GM23338 (cell line): ENCODE data around the gene MTX2.

Source experiments
- CREB1 ChIP-seq: fragments of 250-450 bp; sonication (Bioruptor Pico); IDR thresholded peaks from 2 replicates; pipeline ENCODE4 v1.5.0; 2020; ENCODE audit warnings: low read depth, mild to moderate bottlenecking, moderate library complexity
- EZH2 ChIP-seq: fragments of 200-600 bp; sonication (generic); IDR thresholded peaks from one replicate; pipeline ENCODE4 v1.8.0; 2017; ENCODE audit warnings: antibody characterized with exemption, mild to moderate bottlenecking, low read depth; ENCODE audit not compliant: unreplicated experiment
- EZH2phosphoT487 ChIP-seq: fragments of 200-600 bp; sonication (generic); IDR thresholded peaks from one replicate; pipeline ENCODE4 v1.8.1; 2018; ENCODE audit warnings: antibody characterized with exemption; ENCODE audit not compliant: unreplicated experiment
- JUNB ChIP-seq: IDR thresholded peaks from one replicate; pipeline ENCODE4 v1.6.1; 2016; ENCODE audit warnings: antibody characterized with exemption; ENCODE audit not compliant: unreplicated experiment
- POLR2AphosphoS5 ChIP-seq: IDR thresholded peaks from 2 replicates; pipeline ENCODE4 v1.6.1; 2016; ENCODE audit warnings: antibody characterized with exemption, low read depth
- STAT1 ChIP-seq: IDR thresholded peaks from one replicate; pipeline ENCODE4 v1.6.1; 2016; ENCODE audit warnings: antibody characterized with exemption; ENCODE audit not compliant: unreplicated experiment
- ZNF114 ChIP-seq: fragments of 250-450 bp; sonication (Bioruptor Pico); IDR thresholded peaks from 2 replicates; pipeline ENCODE4 v1.5.0; 2020; ENCODE audit warnings: mild to moderate bottlenecking, moderate library complexity
- ZNF331 ChIP-seq: fragments of 250-450 bp; sonication (Bioruptor Pico); IDR thresholded peaks from 2 replicates; pipeline ENCODE4 v1.5.0; 2020; ENCODE audit warnings: low read depth, mild to moderate bottlenecking, moderate library complexity
- TF ChIP-seq, protein P1 (sequence below), 2 experiments: fragments of 200-600 bp in 1 of 2; sonication (generic) in 1 of 2; conservative IDR thresholded peaks; 2 replicates each; pipeline versions ENCODE4 v1.5.1 to v1.6.1; 2016 to 2017; ENCODE audit warnings: antibody characterized with exemption in 2 of 2, low read depth in 2 of 2, mild to moderate bottlenecking in 2 of 2, moderate library complexity in 1 of 2
- TF ChIP-seq, protein P2 (sequence below): IDR thresholded peaks from 2 replicates; pipeline ENCODE4 v1.6.1; 2016; ENCODE audit warnings: antibody characterized with exemption
- TF ChIP-seq, protein P3 (sequence below): IDR thresholded peaks from one replicate; pipeline ENCODE4 v1.6.1; 2018; ENCODE audit warnings: antibody characterized with exemption; ENCODE audit not compliant: unreplicated experiment

DNA sequence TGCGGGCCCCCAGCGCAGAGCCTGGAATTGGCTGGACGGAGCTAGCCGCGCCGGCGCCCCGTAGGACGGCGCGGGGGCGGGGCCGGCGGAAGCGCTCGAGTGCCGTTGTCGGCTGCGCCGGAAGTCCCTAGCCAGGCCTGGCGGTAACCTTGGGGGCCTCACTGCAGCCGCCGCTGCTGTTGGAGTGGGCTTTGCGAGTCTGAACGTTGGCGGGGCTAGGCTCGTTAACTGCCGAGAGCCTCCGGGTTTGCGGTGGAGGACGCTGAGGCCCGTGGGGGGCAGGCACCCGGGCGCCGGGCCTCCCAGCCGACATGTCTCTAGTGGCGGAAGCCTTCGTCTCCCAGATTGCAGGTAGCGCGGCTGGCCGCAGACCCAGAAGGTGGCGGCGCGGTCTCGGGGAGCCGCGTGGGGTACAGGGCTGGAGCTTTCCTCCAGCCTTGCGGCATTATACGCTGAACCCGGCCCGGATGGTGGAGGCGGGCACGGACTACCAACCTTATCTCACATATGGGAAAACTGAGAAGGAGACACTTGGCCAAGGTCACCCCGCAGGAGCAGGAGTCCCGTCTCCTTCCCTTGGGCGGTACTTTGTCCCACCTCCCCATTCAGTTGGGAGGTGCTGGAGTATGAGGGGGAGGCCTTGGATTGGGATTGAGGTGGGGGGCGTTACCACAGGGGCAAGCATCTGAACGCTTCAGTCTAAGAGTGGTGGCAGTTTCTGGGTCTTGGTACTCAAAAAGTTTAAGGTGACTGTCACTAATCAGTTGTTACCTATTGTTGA lies at the start of gene MTX2:
- TF ChIP-seq POLR2AphosphoS5 (peak; percentile 87), EZH2phosphoT487 (no peak), ZNF331 (no peak), EZH2 (no peak), STAT1 (no peak), CREB1 (CRISPR knock-in tag) (peak; percentile 81), JUNB (no peak), ZNF114 (CRISPR knock-in tag) (no peak)
- TF ChIP-seq, protein P1, sequence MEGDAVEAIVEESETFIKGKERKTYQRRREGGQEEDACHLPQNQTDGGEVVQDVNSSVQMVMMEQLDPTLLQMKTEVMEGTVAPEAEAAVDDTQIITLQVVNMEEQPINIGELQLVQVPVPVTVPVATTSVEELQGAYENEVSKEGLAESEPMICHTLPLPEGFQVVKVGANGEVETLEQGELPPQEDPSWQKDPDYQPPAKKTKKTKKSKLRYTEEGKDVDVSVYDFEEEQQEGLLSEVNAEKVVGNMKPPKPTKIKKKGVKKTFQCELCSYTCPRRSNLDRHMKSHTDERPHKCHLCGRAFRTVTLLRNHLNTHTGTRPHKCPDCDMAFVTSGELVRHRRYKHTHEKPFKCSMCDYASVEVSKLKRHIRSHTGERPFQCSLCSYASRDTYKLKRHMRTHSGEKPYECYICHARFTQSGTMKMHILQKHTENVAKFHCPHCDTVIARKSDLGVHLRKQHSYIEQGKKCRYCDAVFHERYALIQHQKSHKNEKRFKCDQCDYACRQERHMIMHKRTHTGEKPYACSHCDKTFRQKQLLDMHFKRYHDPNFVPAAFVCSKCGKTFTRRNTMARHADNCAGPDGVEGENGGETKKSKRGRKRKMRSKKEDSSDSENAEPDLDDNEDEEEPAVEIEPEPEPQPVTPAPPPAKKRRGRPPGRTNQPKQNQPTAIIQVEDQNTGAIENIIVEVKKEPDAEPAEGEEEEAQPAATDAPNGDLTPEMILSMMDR (conservative IDR thresholded peaks at IDR 0.05; ENCODE audit: low read depth in 2 of 2), result 0 out of 4 replicates have a peak, but pooled peaks of 1 of the 2 experiments have one; percentile 1
- TF ChIP-seq, protein P2, sequence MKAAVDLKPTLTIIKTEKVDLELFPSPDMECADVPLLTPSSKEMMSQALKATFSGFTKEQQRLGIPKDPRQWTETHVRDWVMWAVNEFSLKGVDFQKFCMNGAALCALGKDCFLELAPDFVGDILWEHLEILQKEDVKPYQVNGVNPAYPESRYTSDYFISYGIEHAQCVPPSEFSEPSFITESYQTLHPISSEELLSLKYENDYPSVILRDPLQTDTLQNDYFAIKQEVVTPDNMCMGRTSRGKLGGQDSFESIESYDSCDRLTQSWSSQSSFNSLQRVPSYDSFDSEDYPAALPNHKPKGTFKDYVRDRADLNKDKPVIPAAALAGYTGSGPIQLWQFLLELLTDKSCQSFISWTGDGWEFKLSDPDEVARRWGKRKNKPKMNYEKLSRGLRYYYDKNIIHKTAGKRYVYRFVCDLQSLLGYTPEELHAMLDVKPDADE, result peak; percentile 60; the same call in 1 of the 2 replicates
- TF ChIP-seq, protein P3, sequence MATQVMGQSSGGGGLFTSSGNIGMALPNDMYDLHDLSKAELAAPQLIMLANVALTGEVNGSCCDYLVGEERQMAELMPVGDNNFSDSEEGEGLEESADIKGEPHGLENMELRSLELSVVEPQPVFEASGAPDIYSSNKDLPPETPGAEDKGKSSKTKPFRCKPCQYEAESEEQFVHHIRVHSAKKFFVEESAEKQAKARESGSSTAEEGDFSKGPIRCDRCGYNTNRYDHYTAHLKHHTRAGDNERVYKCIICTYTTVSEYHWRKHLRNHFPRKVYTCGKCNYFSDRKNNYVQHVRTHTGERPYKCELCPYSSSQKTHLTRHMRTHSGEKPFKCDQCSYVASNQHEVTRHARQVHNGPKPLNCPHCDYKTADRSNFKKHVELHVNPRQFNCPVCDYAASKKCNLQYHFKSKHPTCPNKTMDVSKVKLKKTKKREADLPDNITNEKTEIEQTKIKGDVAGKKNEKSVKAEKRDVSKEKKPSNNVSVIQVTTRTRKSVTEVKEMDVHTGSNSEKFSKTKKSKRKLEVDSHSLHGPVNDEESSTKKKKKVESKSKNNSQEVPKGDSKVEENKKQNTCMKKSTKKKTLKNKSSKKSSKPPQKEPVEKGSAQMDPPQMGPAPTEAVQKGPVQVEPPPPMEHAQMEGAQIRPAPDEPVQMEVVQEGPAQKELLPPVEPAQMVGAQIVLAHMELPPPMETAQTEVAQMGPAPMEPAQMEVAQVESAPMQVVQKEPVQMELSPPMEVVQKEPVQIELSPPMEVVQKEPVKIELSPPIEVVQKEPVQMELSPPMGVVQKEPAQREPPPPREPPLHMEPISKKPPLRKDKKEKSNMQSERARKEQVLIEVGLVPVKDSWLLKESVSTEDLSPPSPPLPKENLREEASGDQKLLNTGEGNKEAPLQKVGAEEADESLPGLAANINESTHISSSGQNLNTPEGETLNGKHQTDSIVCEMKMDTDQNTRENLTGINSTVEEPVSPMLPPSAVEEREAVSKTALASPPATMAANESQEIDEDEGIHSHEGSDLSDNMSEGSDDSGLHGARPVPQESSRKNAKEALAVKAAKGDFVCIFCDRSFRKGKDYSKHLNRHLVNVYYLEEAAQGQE, result no peak
